OCI-LY1 (cell line): ENCODE data around the gene SSH2.

Source experiments
- CTCF ChIP-seq: fragments of 200-600 bp; sonication (generic), shearing (Covaris generic); IDR thresholded peaks from 2 replicates; pipeline ENCODE4 v1.5.1; 2017; ENCODE audit warnings: mild to moderate bottlenecking, antibody characterized with exemption, low read length, moderate library complexity, mixed read lengths
- EZH2 ChIP-seq: fragments of 200-600 bp; sonication (generic), shearing (Covaris generic); IDR thresholded peaks from 2 replicates; pipeline ENCODE4 v1.8.0; 2017; ENCODE audit warnings: borderline replicate concordance, mixed run types, mild to moderate bottlenecking, antibody characterized with exemption, low read length, moderate library complexity, mixed read lengths

DNA sequence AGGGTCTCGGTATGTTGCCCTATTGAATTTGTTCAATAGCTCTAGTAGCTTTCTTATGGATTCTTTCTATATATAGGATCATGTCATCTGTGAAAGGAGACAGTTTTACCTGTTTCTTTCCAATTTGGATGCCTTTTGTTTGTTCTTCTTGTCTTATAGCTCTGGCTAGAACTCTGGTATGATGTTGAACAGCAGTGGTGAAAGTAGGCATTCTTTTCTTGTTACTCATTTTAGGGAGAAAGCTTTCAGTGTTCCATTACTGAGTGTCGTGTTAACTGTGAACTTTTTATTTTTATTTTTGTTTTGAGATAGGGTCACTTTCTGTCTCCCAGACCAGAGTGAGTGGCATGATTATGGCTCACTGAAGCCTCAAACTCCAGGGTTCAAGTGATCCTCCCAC lies 32.6 kb upstream of the SSH2 start:
- TF ChIP-seq CTCF, result no peak
- no peak for TF ChIP-seq EZH2
